Upper lobe of left lung (tissue), 6 donors: ENCODE results near the gene HPDL. TPM values are rescaled to one million over a fixed set of nuclear protein-coding genes. Genes with fewer than 3 reads are reported as not detected.
"Not testable (repeated sequence)": the region's sequence is repeated elsewhere in the genome, so short reads cannot be mapped to it uniquely, and the experiment has no call there.

Experiments
- ATAC-seq, 2 donors: fragments of 200-7000 bp; cut with Tn5 transposase; one replicate each; pipeline ENCODE4 v1.9.1; 2022; ENCODE audit warnings: mild to moderate bottlenecking in 2 of 2, moderate library complexity in 2 of 2; ENCODE audit not compliant: low FRiP score in 2 of 2
- DNase-seq, 2 donors: peaks; one replicate each; pipeline ENCODE4 v3.0.0-alpha.2; 2019 to 2020
- H3K27ac ChIP-seq, 4 donors: fragments of 200-600 bp; sonication (generic); one replicate each; pipeline ENCODE4 v1.5.1; 2016 to 2019
- H3K27me3 ChIP-seq, 4 donors: fragments of 200-600 bp; sonication (generic); one replicate each; pipeline ENCODE4 v1.5.1; 2017 to 2019
- H3K36me3 ChIP-seq, 4 donors: fragments of 200-600 bp; sonication (generic); one replicate each; pipeline ENCODE4 v1.5.1; 2016 to 2019
- H3K4me1 ChIP-seq, 4 donors: fragments of 200-600 bp; sonication (generic); one replicate each; pipeline ENCODE4 v1.5.1; 2018 to 2019
- H3K4me3 ChIP-seq, 4 donors: fragments of 200-600 bp; sonication (generic); one replicate each; pipeline ENCODE4 v1.5.1; 2017 to 2019; ENCODE audit warnings: mild to moderate bottlenecking in 2 of 4, moderate library complexity in 1 of 4
- H3K9me3 ChIP-seq, 4 donors: fragments of 200-600 bp; sonication (generic); one replicate each; pipeline ENCODE4 v1.5.1; 2018 to 2019
- CTCF ChIP-seq, 6 experiments: fragments of 450-650 bp in 4 of 6; fragments of 200-600 bp in 2 of 6; sonication (generic) in 2 of 6; IDR thresholded peaks; one replicate each; pipeline ENCODE4 v1.5.1; 2016 to 2019; ENCODE audit warnings: antibody characterized with exemption in 6 of 6
- EP300 ChIP-seq, 4 donors: sonication (generic); formaldehyde crosslinking; IDR thresholded peaks; one replicate each; pipeline ENCODE4 v1.5.1; 2017; ENCODE audit warnings: antibody characterized with exemption in 4 of 4, control low read depth in 2 of 4
- POLR2A ChIP-seq, 4 donors: fragments of 450-650 bp; IDR thresholded peaks; one replicate each; pipeline ENCODE4 v1.5.1; 2016 to 2017; ENCODE audit warnings: antibody characterized with exemption in 4 of 4, mild to moderate bottlenecking in 2 of 4
- POLR2AphosphoS5 ChIP-seq, 2 donors: sonication (generic); formaldehyde crosslinking; IDR thresholded peaks; one replicate each; pipeline ENCODE4 v1.5.1; 2017; ENCODE audit warnings: antibody characterized with exemption in 2 of 2
- WGBS, 2 donors: methylation state at CpG; one replicate each; pipeline ENCODE4 v1.1.5; 2017 to 2018; 5-methylcytosine and 5-hydroxymethylcytosine counted together
- total RNA-seq, 6 donors: library from RNA; depleted of rRNA in 4 of 6; stranded (reverse); fragments of >200 nt in 4 of 6; gene quantifications; one replicate each; pipeline versions ENCODE4 v1.1.0 to v1.2.1, GENCODE V29; 2016 to 2021
- donor health status: DM: no; HTN: no; CAD: no; lungs with moderate emphysema.
- donor health status: DM: no; HTN: yes; CAD: no; lungs with severe emphysema.

The HPDL gene
- total RNA-seq, 6 donors from 2014 or later = 0.30 to 1.3 (median 0.37) TPM; not detected in 3

DNA sequence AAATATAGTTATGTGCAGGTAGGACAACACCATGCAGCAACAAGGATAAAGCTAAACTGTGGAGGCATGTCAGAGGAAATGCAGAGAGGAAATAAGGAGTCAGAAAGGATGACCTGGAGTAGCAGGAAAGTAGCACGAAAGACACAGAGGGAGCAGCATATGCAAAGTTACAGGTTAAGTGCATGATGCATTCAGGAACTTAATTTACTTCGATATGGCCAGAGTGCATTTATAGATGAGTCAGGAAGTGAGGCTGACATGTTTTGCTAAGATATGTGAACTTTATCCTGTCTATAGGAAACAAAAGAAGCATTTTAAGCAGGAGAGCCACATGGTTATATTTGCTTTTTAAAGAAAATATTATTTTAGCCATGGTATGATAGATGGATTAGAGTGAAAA, 29.0 kb downstream of the HPDL start:
- DNase-seq = no peak
- Histone ChIP-seq H3K27me3 (no peaks in the 10 kb centered on the region), H3K36me3 (peaks cover 0 to 2% (median 0%) of the 10 kb centered on the region in 4 donors), H3K4me3 (no peak overlapping the region), H3K27ac (no peak overlapping the region), H3K9me3 (no peaks in the 10 kb centered on the region), H3K4me1 (peaks cover 8 to 12% (median 9%) of the 10 kb centered on the region in 4 donors)
- WGBS, 2 donors = 45 to 61% methylated on average over 2 of the region's 2 CpGs
- no peak for ATAC-seq
- TF ChIP-seq EP300 (IDR thresholded peaks at IDR 0.05) (no peak), POLR2A (IDR thresholded peaks at IDR 0.05) (no peak), POLR2AphosphoS5 (IDR thresholded peaks at IDR 0.05) (no peak), CTCF (IDR thresholded peaks at IDR 0.05) (no peak)

DNA sequence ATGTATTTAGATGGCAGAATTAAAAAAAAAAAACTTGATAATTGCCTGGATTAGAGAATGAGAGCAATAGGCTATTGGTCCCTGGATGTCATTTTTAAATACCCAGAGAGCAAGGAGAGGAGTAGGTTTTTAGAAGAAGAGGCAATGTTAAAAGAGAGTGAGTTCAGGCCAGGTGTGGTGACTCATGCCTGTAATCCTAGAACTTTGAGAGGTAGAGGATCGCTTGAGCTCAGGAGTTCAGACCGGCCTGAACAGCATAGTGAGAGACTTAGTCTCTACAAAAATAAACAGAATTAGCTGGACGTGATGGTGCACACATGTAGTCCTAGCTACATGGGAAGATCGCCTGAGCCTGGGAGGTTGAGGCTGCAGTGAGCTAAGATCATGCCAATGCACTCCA, 29.5 kb downstream of the HPDL start:
- no peak for DNase-seq
- WGBS, 2 donors = 72 to 90% methylated on average over 4 of the region's 4 CpGs
- H3K9me3 ChIP-seq = no peaks in the 10 kb centered on the region
- ATAC-seq = no peak
- no peaks in the 10 kb centered on the region for H3K27me3 ChIP-seq
- no peak overlapping the region for H3K4me3 ChIP-seq
- peaks cover 0 to 2% (median 0%) of the 10 kb centered on the region in 4 donors for H3K36me3 ChIP-seq
- TF ChIP-seq POLR2AphosphoS5 (IDR thresholded peaks at IDR 0.05) = no peak
- TF ChIP-seq POLR2A (IDR thresholded peaks at IDR 0.05) = no peak
- TF ChIP-seq EP300 (IDR thresholded peaks at IDR 0.05) = no peak
- no peak for TF ChIP-seq CTCF (IDR thresholded peaks at IDR 0.05)
- peaks cover 10 to 15% (median 14%) of the 10 kb centered on the region in 4 donors for H3K4me1 ChIP-seq
- H3K27ac ChIP-seq = no peak overlapping the region

- Histone ChIP-seq H3K4me3 (no peak overlapping the region), H3K36me3 (no peaks in the 10 kb centered on the region), H3K9me3 (no peaks in the 10 kb centered on the region), H3K27me3 (no peaks in the 10 kb centered on the region), H3K4me1 (peaks cover 10 to 19% (median 15%) of the 10 kb centered on the region in 4 donors), H3K27ac (peak overlapping the region; percentile 29 to 82 (median 59))
- peak; percentile 46 to 88 for ATAC-seq
- peak in 1 of 2 donors; percentile 57 for DNase-seq
- WGBS, 2 donors = 19 to 24% methylated on average over 7 of the region's 7 CpGs
- TF ChIP-seq CTCF (IDR thresholded peaks at IDR 0.05) (peak; percentile 22 to 67 (median 56)), EP300 (IDR thresholded peaks at IDR 0.05) (no peak)
Measured at GRCh38 chr1:45359882-45360513, 33.3 kb downstream of the HPDL start.

DNA sequence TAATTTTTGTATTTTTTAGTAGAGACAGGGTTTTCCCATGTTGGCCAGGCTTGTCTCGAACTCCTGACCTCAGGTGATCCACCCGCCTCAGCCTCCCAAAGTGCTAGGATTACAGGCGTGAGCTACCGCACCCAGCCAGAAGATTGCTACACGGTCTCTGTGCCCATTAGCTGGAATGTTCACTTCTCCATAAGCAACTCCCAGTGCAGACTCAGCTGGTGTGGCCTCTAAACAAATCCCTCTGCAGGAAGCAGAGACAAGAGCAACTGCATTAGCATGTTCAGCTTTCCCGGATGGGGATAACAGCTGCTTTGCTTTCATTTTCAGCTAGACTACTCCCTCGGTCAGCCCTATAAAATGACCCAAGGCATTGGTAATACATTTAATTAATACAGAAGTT, 34.3 kb downstream of the HPDL start:
- peak; percentile 31 to 87 for ATAC-seq
- peak in 1 of 2 donors; percentile 31 for DNase-seq
- not testable (repeated sequence) for H3K9me3 ChIP-seq, H3K36me3 ChIP-seq, H3K27me3 ChIP-seq
- H3K27ac ChIP-seq = peak overlapping the region; percentile 29 to 82 (median 59)
- peak in 1 of 6 experiments; percentile 27 for TF ChIP-seq CTCF (IDR thresholded peaks at IDR 0.05)
- peak; percentile 10 to 32 for TF ChIP-seq POLR2AphosphoS5 (IDR thresholded peaks at IDR 0.05)
- peak overlapping the region in 2 of 4 donors; percentile 0 to 5 for H3K4me3 ChIP-seq
- peaks cover 10 to 19% (median 15%) of the 10 kb centered on the region in 4 donors for H3K4me1 ChIP-seq
- 48 to 51% methylated on average over 7 of the region's 7 CpGs for WGBS, 2 donors

- no peaks in the 10 kb centered on the region for H3K9me3 ChIP-seq
- WGBS, 2 donors = 82 to 85% methylated on average over 2 of the region's 2 CpGs
- peaks cover 10 to 19% (median 15%) of the 10 kb centered on the region in 4 donors for H3K4me1 ChIP-seq
- H3K27ac ChIP-seq = no peak overlapping the region
- H3K27me3 ChIP-seq = no peaks in the 10 kb centered on the region
- no peak for ATAC-seq
- no peak overlapping the region for H3K4me3 ChIP-seq
- no peak for DNase-seq
- no peaks in the 10 kb centered on the region for H3K36me3 ChIP-seq
- TF ChIP-seq POLR2AphosphoS5 (IDR thresholded peaks at IDR 0.05) (no peak), POLR2A (IDR thresholded peaks at IDR 0.05) (no peak), EP300 (IDR thresholded peaks at IDR 0.05) (no peak), CTCF (IDR thresholded peaks at IDR 0.05) (no peak)
Measured at GRCh38 chr1:45364294-45364693, 37.6 kb downstream of the HPDL start.
